Loucy (cell line): ENCODE results near the gene IL5RA.

Experiments used
- H2AFZ ChIP-seq: fragments of 200-600 bp; sonication (generic); 2 replicates; pipeline ENCODE4 v1.6.0; 2016; ENCODE audit warnings: antibody characterized with exemption, mild to moderate bottlenecking, low read length, moderate library complexity
- H3F3A ChIP-seq: fragments of 200-600 bp; 2 replicates; pipeline ENCODE4 v1.6.0; 2016; ENCODE audit warnings: antibody characterized with exemption, low read depth, mild to moderate bottlenecking
- H3K27me3 ChIP-seq: fragments of 200-600 bp; sonication (generic); 2 replicates; pipeline ENCODE4 v1.6.1; 2014; ENCODE audit warnings: low read length, mild to moderate bottlenecking; ENCODE audit not compliant: insufficient read depth, poor library complexity, severe bottlenecking
- H3K36me3 ChIP-seq: fragments of 200-600 bp; sonication (generic); 2 replicates; pipeline ENCODE4 v1.6.1; 2016; ENCODE audit warnings: low read length; ENCODE audit not compliant: insufficient read depth
- H3K4me1 ChIP-seq: fragments of 200-600 bp; sonication (generic); 2 replicates; pipeline ENCODE4 v1.5.1; 2014; ENCODE audit warnings: low read length, mild to moderate bottlenecking; ENCODE audit not compliant: insufficient read depth, poor library complexity, severe bottlenecking
- H3K4me2 ChIP-seq: fragments of 200-600 bp; sonication (generic); 2 replicates; pipeline ENCODE4 v1.6.0; 2014; ENCODE audit warnings: antibody characterized with exemption, low read length, low read depth, mild to moderate bottlenecking; ENCODE audit not compliant: poor library complexity, severe bottlenecking
- H3K4me3 ChIP-seq: fragments of 200-600 bp; sonication (generic); 2 replicates; pipeline ENCODE4 v1.5.1; 2014; ENCODE audit warnings: low read length, mild to moderate bottlenecking, mixed read lengths; ENCODE audit not compliant: poor library complexity, severe bottlenecking
- H3K79me2 ChIP-seq: fragments of 200-600 bp; sonication (generic); 2 replicates; pipeline ENCODE4 v1.6.1; 2014; ENCODE audit warnings: low read length; ENCODE audit not compliant: insufficient read depth
- H3K9ac ChIP-seq: fragments of 200-600 bp; sonication (generic); 2 replicates; pipeline ENCODE4 v1.6.0; 2014; ENCODE audit warnings: mild to moderate bottlenecking, low read depth, low read length, moderate library complexity; ENCODE audit not compliant: poor library complexity, severe bottlenecking
- H3K9me2 ChIP-seq: fragments of 200-600 bp; sonication (generic); replicated peaks from 2 replicates; pipeline ENCODE4 v1.6.1; 2016; ENCODE audit warnings: low read depth, low read length, mixed read lengths
- H3K9me3 ChIP-seq: fragments of 200-600 bp; sonication (generic); 2 replicates; pipeline ENCODE4 v1.6.1; 2014; ENCODE audit warnings: mild to moderate bottlenecking, antibody characterized with exemption, low read length, low read depth; ENCODE audit not compliant: insufficient read depth
- H4K20me1 ChIP-seq: fragments of 200-600 bp; sonication (generic); 2 replicates; pipeline ENCODE4 v1.6.0; 2014; ENCODE audit warnings: antibody characterized with exemption, low read length, mild to moderate bottlenecking; ENCODE audit not compliant: insufficient read depth, poor library complexity, severe bottlenecking
- EZH2phosphoT487 ChIP-seq: fragments of 200-600 bp; IDR thresholded peaks from 2 replicates; pipeline ENCODE4 v1.6.1; 2018; ENCODE audit warnings: antibody characterized with exemption, mild to moderate bottlenecking, moderate library complexity, borderline replicate concordance
- TF ChIP-seq, protein P1 (sequence below): fragments of 200-600 bp; sonication (generic); conservative IDR thresholded peaks from 2 replicates; pipeline ENCODE4 v1.5.1; 2014; ENCODE audit warnings: mild to moderate bottlenecking, antibody characterized with exemption, low read length

IL5RA gene

DNA sequence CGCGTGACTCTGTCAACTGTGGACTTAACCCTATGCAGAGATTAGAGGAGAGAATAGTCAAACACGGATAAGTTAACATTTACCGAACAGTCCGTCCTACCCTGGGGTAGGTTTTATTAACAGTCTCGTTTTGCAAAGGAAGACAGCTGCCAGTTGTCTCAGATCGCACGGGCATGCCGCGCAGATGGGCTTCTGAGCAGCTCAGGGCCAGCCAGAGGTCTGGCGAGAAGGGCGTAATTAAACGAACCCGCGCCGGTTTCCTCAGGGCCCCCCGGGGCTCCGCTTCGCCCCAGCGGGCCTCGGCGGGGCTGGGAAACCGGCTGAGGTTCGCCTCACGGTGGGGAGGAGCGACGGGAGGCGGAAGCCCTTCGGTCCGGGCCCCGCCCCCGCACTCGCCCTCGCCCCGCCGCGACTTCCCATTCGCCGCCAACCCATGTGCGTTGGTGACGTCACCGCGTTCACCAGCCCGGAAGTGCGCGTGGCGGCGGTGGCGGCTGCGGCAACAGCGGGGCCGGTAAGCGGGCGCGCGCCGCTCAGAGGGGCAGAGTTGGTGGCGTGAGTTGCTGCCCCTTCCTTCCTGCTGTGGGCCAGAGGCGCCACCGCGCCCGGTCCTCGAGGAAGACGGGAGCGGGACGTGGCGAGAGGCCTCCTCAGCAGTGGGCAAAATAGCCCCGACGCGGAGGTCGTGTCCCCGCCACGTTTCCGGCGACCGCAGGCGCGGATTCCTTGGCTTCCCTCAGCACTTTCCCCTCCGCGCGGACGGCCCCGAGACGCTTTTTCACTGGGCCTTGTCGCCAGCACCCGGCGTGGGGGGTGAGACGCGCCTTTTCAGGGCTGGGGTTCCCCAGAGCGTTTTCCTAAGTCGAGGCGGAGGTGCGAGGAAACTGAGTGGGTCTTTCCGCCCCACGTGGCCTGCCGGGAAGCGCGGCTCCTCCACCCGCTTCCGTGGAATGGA lies 16.6 kb upstream of the IL5RA start, which contains the start of gene TRNT1:
Gene TRNT1 (plus strand): TSS at position 464 of the 955 bp plus-strand sequence. CDS start 2,101 bp downstream, outside the sequence.
- Histone ChIP-seq H3K36me3 (peaks cover 9% of the 10 kb centered on the region; the same call in 1 of the 2 replicates), H3K9me3 (no peaks in the 10 kb centered on the region), H3F3A (no peaks in the 10 kb centered on the region), H2AFZ (peak within 1 kb of the TSS; percentile 83), H3K4me2 (peak within 1 kb of the TSS; percentile 80), H3K79me2 (peaks cover 44% of the 10 kb centered on the region), H4K20me1 (peaks cover 26% of the 10 kb centered on the region), H3K4me3 (peak within 1 kb of the TSS; percentile 98), H3K9me2 (no peaks in the 10 kb centered on the region), H3K4me1 (peaks cover 36% of the 10 kb centered on the region), H3K27me3 (no peaks in the 10 kb centered on the region), H3K9ac (peak within 1 kb of the TSS; percentile 96)
- TF ChIP-seq, protein P1, sequence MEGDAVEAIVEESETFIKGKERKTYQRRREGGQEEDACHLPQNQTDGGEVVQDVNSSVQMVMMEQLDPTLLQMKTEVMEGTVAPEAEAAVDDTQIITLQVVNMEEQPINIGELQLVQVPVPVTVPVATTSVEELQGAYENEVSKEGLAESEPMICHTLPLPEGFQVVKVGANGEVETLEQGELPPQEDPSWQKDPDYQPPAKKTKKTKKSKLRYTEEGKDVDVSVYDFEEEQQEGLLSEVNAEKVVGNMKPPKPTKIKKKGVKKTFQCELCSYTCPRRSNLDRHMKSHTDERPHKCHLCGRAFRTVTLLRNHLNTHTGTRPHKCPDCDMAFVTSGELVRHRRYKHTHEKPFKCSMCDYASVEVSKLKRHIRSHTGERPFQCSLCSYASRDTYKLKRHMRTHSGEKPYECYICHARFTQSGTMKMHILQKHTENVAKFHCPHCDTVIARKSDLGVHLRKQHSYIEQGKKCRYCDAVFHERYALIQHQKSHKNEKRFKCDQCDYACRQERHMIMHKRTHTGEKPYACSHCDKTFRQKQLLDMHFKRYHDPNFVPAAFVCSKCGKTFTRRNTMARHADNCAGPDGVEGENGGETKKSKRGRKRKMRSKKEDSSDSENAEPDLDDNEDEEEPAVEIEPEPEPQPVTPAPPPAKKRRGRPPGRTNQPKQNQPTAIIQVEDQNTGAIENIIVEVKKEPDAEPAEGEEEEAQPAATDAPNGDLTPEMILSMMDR: no peak
- no peak for TF ChIP-seq EZH2phosphoT487

DNA sequence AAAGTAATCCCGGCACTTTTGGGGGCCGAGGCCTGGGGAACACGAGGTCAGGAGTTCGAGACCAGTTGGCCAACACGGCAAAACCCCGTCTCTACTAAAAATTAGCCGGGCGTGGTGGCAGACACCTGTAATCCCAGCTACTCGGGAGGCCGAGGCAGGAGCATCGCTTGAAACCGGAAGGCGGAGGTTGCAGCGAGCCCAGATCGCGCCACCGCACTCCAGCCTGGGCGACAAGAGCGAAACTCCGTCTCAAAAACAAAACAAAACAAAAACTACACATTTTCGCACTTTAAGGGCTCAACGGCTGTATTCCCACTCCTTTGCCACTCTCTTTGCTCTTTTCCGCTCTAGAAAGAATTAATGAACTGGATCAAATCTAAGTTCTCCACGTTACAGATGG lies 15.8 kb upstream of the IL5RA start:
- H3K79me2 ChIP-seq: peaks cover 40% of the 10 kb centered on the region
- peak overlapping the region; percentile 98 for H3K4me3 ChIP-seq
- no peaks in the 10 kb centered on the region for H3F3A ChIP-seq
- peak overlapping the region; percentile 69 for H3K4me2 ChIP-seq
- peaks cover 36% of the 10 kb centered on the region for H3K4me1 ChIP-seq
- no peaks in the 10 kb centered on the region for H3K9me2 ChIP-seq
- H2AFZ ChIP-seq: peak overlapping the region; percentile 79
- H4K20me1 ChIP-seq: peaks cover 26% of the 10 kb centered on the region
- TF ChIP-seq EZH2phosphoT487: no peak
- TF ChIP-seq, protein P1: no peak
- no peaks in the 10 kb centered on the region for H3K9me3 ChIP-seq
- no peaks in the 10 kb centered on the region for H3K27me3 ChIP-seq
- peaks cover 6% of the 10 kb centered on the region; the same call in 1 of the 2 replicates for H3K36me3 ChIP-seq
- H3K9ac ChIP-seq: peak overlapping the region; percentile 96

DNA sequence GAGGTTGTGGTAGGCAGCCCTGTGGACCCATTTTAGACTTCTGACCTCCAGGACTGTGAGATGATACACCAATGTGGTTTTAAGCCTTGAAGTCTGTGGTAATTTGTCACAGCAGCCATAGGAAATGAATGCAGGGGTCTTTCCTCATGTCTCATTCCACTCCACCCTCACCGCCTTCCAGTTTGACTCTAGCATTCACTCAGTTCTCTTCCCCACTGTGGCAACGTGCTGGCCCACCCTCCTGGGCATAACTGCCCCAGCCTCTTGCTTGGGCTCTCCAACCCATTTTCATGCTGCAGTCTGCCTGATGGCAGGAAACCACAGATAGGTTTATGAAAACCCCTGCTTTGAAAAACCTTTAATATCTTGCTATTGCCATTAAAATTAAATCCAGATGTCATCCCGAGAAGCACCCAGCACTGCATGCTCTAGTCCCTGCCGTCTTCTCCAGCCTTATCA lies 9.2 kb upstream of the IL5RA start:
- Histone ChIP-seq H2AFZ (no peak overlapping the region), H3F3A (no peaks in the 10 kb centered on the region), H3K9me2 (no peaks in the 10 kb centered on the region), H4K20me1 (no peaks in the 10 kb centered on the region), H3K27me3 (no peaks in the 10 kb centered on the region), H3K9ac (no peak overlapping the region), H3K9me3 (no peaks in the 10 kb centered on the region), H3K36me3 (no peaks in the 10 kb centered on the region), H3K4me2 (peak overlapping the region; percentile 18), H3K4me1 (peaks cover 9% of the 10 kb centered on the region), H3K4me3 (no peak overlapping the region), H3K79me2 (no peaks in the 10 kb centered on the region)
- TF ChIP-seq, protein P1: no peak
- no peak for TF ChIP-seq EZH2phosphoT487
